SU-DHL-6 (cell line): ENCODE results near the gene PPM1L.

ENCODE experiments used
- EZH2phosphoT487 ChIP-seq: fragments of 200-600 bp; sonication (generic), shearing (Covaris generic); conservative IDR thresholded peaks from 2 replicates; pipeline ENCODE4 v1.6.1; 2018; ENCODE audit warnings: mild to moderate bottlenecking, antibody characterized with exemption, low read length, moderate library complexity, mixed read lengths
- TF ChIP-seq, protein P1 (sequence below): fragments of 200-600 bp; sonication (generic); IDR thresholded peaks from one replicate; pipeline ENCODE4 v1.5.1; 2017; ENCODE audit warnings: antibody characterized with exemption, mild to moderate bottlenecking, low read length, moderate library complexity; ENCODE audit not compliant: insufficient read depth, poor library complexity, severe bottlenecking

- TF ChIP-seq, protein P1, sequence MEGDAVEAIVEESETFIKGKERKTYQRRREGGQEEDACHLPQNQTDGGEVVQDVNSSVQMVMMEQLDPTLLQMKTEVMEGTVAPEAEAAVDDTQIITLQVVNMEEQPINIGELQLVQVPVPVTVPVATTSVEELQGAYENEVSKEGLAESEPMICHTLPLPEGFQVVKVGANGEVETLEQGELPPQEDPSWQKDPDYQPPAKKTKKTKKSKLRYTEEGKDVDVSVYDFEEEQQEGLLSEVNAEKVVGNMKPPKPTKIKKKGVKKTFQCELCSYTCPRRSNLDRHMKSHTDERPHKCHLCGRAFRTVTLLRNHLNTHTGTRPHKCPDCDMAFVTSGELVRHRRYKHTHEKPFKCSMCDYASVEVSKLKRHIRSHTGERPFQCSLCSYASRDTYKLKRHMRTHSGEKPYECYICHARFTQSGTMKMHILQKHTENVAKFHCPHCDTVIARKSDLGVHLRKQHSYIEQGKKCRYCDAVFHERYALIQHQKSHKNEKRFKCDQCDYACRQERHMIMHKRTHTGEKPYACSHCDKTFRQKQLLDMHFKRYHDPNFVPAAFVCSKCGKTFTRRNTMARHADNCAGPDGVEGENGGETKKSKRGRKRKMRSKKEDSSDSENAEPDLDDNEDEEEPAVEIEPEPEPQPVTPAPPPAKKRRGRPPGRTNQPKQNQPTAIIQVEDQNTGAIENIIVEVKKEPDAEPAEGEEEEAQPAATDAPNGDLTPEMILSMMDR, result no peak
- TF ChIP-seq EZH2phosphoT487, result no peak
Measured at GRCh38 chr3:161028555-161029153, 272.6 kb downstream of the PPM1L start.
